HS-5 (cell line): Measurements from ENCODE around the gene DCAF8.

Source experiments
- DNase-seq: peaks from one replicate; pipeline ENCODE4 v3.0.0-alpha.2; 2012; ENCODE audit warnings: low read depth

Gene DCAF8

GRCh38 chr1:160261556-160261892 lies 825 bp downstream of the DCAF8 start:
- DNase-seq = peak; percentile 37

DNA sequence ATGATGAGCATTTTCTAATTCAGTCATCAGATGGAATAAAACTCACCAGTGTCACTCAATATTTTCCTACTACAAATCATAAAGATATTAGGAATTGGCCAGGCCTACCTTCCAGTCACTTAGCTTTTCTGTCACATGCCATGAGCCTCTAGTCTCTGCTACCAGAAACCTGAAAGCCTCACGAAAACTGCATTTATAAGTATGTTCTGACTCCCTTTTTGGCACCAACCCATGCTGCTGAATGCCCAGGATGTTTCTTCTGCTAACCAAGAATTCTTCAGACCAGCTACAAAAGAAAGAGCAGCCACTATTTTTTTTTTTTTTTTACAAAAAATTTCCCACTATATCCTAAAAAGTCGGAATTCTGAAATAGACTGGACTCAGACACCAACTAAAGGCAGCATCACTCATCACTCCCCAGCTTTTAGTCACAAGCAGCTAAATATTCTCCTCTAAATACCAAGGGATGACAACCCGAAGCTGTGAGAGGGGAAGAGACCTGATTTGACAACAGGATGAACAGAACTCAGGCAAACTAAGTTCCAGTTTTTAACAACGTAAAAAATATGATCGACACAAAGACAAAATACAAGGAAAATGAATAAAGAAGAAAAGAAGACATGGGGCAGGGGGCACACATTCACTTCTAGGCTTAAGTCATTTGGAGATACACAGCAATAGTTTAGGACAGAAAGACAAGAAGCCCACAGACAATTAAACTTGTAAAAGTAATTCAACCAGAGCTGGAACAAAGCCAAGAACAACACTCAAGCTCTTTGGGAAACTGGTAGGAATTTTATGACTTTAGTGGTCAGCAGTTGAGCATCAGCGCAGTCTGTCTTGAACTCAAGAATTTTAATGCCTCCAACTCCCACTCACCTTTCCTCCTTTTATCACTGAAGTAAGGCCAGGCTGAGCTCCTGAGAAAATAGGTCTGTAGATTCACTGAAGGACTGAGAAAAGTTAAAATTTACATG lies 1.7 kb downstream of the DCAF8 start:
- peak; percentile 43 for DNase-seq

- no peak for DNase-seq
Measured at GRCh38 chr1:160258177-160258798, 4.1 kb downstream of the DCAF8 start.

DNA sequence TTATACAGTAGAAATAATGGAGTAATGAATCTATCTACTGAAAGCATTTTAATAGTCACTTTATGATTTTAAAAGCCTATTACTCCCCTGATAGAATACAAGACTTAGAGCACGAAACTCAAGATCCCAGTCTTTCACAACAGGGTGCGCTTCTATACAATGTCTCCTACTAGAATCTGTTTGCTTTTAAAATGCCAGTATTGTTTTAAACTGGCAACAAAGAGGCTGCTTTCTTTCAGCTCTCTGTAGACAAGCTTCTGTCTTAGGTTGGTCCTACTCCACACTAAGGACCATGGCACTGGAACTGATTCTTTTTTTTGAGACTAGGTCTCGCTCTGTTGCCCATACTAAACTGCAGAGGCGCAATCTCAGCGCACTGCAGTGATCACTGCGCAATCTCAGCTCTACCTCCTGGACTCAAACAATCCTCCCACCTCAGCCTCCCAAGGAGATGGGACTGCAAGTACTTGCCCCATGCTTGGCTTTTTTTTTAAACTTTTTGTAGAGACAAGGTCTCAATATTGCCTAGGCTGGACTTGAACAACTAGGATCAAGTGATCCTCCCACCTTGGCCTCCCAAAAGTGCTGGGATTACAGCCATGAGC lies 4.8 kb downstream of the DCAF8 start:
- DNase-seq = no peak

- peak; percentile 64 for DNase-seq
Measured at GRCh38 chr1:160256396-160257046, 5.8 kb downstream of the DCAF8 start.

DNA sequence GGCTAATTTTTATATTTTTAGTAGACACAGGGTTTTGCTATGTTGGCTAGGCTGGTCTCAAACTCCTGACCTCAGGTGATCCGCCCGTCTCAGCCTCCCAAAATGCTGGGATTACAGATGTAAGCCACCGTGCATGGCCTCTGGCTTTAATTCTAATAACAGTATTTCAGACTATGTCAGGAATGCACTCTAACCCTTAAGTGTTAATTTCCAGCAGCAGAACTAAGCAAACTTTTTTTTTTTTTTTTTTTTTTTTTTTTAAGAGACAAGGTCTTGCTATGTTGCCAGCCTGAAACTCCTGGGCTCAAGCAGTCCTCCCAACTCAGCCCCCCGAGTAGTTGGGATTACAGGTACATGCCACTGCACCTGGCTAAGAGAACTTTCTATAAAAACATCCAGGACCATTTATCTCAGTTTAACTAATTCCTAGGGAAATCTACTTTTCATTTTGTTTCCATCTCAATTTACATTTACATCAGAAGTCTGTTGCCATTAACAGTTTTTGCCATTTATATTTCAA lies 6.5 kb downstream of the DCAF8 start:
- DNase-seq = no peak

- peak; percentile 36 for DNase-seq
Measured at GRCh38 chr1:160251687-160252526, 10.4 kb downstream of the DCAF8 start.

DNA sequence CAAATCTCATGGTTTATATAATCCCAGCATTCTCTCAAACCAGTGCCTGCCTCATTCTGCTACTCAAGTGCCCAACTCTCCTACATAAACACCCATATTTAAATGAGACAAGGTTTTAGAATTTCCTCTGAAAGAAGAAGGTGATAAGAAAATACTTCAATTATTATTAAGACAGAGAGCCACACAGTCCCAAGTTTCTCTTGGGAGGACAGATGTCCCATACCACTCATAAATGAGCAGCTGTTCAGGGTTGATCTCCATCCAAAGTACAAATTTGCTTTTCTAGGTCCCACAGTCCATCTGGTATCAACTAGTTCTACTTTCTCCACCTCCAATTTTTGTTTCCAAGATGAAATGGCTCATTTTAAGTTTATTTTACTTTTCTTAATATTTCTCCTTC lies 11.3 kb downstream of the DCAF8 start:
- no peak for DNase-seq

DNA sequence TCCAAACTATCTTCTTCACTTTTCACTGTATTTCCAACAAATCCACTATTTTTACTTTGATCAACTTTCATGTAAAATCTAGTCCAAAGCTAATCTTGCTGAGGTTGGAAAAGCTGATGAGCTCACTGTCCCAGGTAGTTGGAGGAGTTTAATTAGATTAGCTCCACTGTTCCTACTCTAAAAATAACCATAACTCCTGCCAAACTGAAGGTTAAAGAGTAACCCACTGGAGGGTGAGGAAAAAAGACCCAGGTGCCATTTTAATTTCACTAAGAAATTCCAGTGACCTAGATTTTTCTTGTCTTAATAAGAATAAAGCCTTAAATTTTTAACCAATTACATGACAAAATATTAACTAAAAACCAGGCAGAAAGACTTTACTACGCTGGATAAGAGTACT lies 15.3 kb downstream of the DCAF8 start:
- no peak for DNase-seq

DNA sequence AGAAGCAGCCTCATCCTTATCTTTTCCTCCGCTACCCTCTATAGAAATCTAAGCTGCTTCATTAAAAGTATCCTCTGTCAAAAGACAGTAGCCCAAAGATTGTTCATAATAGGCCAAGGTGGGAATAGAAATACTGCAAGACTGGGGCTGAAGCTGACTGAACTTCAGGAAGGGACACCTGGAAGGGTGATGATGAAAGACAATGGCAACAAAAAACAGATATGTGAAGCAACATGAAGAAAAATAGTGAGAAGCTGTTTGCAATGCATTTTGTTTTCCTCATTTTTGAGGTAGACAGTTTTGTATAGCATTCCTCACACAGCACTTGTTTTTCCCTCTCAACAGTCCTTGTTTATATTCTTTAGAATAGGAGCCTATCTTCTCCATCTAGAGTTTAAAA lies 16.9 kb downstream of the DCAF8 start:
- no peak for DNase-seq

GRCh38 chr1:160244209-160244608 lies 18.1 kb downstream of the DCAF8 start:
- DNase-seq = no peak

DNA sequence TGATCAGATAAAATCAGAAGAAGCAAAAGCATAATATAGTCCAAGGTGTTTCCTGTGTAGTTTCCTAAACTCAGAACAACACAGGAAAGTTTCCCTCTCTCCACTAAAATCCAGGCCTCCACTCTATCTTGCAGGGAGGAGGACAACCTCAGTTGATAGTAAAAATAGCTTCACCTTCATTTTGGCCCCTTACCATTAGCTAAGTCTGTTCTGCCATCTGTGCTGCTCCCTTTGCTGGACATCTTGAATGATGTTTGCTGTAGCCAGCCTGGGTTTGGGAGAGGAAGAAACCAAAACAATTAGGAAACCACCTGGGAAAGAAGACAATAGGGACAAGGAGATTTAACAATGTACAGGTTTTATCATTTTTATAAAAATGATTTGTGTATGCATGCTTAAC lies 18.6 kb downstream of the DCAF8 start:
- no peak for DNase-seq

DNA sequence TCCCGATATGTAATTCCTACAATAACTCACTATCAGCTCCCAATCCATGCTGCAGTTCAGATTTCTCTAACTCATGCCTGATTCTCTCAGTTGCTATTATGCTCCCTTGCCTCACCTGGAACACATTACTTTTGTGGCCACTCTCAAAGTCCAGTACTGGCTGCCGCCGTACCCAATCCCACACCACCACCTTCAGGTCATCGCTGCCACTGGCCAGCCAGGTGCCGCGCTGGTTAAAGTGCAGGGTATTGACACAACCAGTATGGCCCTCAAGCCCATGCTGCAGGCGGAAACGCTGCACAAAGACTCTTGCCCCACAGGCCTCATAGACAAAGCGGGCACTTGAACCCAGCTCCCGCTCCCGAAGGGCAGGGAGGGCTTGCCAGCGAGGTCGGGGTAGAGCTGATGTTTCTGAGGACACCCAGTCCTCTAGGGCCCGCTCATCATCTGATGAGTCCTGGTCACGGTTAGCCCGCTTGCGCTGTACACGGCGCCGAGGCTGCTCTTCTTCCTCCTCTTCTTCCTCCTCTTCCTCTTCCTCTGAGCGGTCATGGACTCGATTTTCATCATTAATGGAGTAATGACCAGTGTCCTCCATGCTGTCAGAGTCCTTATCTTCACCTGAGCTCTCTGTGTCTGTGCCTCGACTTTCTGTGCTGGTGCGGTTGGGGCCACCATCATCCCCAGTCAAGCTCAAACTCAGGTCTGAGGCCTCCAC lies 22.6 kb downstream of the DCAF8 start:
- DNase-seq = no peak

DNA sequence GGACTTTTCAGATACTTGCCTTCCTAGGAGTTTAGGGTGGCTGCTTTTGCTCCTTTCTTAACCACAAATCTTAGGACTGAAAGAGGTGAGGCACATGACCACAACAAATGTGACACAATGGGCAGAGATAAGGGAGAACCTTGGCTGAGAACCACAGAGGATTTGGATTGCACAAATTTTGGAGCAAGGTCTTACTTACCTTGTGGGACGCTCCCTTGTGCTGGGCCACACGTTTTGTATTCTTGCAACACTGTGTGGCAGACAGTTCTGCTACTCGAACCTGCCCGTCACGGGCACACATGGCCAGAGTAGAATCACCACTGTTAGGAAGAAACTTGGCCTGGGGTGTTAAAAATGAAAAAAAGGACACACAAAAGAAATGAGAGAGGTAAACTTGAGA lies 23.9 kb downstream of the DCAF8 start:
- no peak for DNase-seq

GRCh38 chr1:160237558-160237957 lies 24.8 kb downstream of the DCAF8 start:
- DNase-seq = no peak

DNA sequence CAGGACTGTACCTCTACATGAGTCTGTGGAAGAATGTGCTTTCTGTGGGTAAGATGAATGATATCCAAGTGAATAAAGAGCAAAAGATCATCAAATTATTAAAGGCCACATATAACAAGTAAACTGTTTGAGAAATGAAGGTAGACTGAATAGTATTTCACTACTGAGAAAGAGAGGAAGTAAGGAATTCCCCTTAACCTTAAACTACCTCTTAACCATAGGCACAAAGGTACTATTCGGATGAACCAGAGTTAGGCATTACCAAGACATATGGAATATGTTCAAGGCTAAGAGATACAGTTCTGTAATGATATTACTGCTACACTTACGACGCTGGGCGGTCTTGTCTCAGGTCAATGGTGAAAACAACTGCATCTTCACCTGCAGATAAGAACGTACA lies 25.5 kb downstream of the DCAF8 start:
- no peak for DNase-seq

- DNase-seq = no peak
Measured at GRCh38 chr1:160232911-160233310, 29.4 kb downstream of the DCAF8 start.

DNA sequence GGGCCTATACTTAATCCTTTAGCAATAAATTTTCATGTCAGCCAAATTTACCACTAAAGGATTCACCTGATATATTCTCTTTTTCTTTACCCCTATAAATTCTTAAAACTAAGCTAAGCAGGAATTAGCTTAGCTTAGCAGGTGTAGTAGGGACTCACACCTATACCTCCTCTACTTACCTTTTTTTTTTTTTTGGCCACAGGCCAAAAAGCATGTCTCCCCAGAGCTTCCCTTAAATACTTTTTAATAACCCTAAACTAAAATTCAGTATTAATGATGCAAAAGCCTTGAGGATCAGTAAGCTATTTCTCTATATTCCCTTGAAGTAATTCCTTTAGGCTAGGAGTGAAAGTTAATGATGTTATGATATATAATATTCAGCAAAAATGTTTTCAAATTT lies 33.9 kb downstream of the DCAF8 start:
- no peak for DNase-seq

DNA sequence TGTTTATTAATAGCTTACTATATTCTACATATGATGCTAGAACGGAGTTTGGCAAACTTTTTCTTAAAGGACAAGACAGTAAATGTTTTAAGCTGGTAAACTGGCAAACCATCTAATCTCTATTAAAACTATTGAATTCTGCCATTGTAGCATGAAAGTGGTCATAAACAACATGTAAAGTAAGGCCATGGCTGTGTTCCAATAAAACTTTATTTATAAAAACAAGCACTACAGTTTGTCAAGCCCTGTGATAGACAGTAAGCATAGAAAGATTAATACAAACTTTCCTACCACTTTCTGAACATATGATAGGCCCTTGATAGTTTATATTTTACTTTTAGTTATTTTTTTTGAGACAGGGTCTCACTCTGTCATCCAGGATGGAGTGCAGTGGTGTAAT lies 34.8 kb downstream of the DCAF8 start:
- DNase-seq = no peak

GRCh38 chr1:160227034-160227433 lies 35.3 kb downstream of the DCAF8 start:
- no peak for DNase-seq

- no peak for DNase-seq
Measured at GRCh38 chr1:160226623-160227022, 35.7 kb downstream of the DCAF8 start.
